Parathyroid adenoma (tissue), 2 donors: ENCODE data around the gene RNASE12.
"Not testable (repeated sequence)": the region's sequence is repeated elsewhere in the genome, so short reads cannot be mapped to it uniquely, and the experiment has no call there.

ENCODE experiments used
- H2AFZ ChIP-seq: fragments of 300-600 bp; sonication (generic); one replicate; pipeline ENCODE4 v1.7.0; 2017; ENCODE audit warnings: antibody characterized with exemption, mild to moderate bottlenecking
- H3K27ac ChIP-seq: fragments of 300-600 bp; sonication (generic); one replicate; pipeline ENCODE4 v1.7.0; 2017
- H3K27me3 ChIP-seq: fragments of 300-600 bp; sonication (generic); one replicate; pipeline ENCODE4 v1.7.0; 2017; ENCODE audit warnings: low read length; ENCODE audit not compliant: control insufficient read depth, insufficient read depth
- H3K36me3 ChIP-seq: fragments of 300-600 bp; sonication (generic); one replicate; pipeline ENCODE4 v1.7.0; 2017; ENCODE audit warnings: low read length; ENCODE audit not compliant: control insufficient read depth, insufficient read depth
- H3K4me1 ChIP-seq: fragments of 300-600 bp; sonication (generic); one replicate; pipeline ENCODE4 v1.7.0; 2017; ENCODE audit warnings: control low read depth
- H3K4me2 ChIP-seq: fragments of 300-600 bp; sonication (generic); one replicate; pipeline ENCODE4 v1.7.0; 2017; ENCODE audit warnings: low read length
- H3K4me3 ChIP-seq: fragments of 300-600 bp; sonication (generic); one replicate; pipeline ENCODE4 v1.7.0; 2017; ENCODE audit warnings: low read depth, low read length
- H3K79me2 ChIP-seq: fragments of 300-600 bp; sonication (generic); one replicate; pipeline ENCODE4 v1.7.0; 2017; ENCODE audit warnings: control low read depth
- H3K9ac ChIP-seq: fragments of 300-600 bp; sonication (generic); one replicate; pipeline ENCODE4 v1.7.0; 2017; ENCODE audit warnings: mild to moderate bottlenecking
- H3K9me3 ChIP-seq: fragments of 300-600 bp; sonication (generic); one replicate; pipeline ENCODE4 v1.7.0; 2017; ENCODE audit warnings: low read length; ENCODE audit not compliant: control insufficient read depth
- TF ChIP-seq, protein P1 (sequence below): fragments of 300-600 bp; sonication (generic); IDR thresholded peaks from one replicate; pipeline ENCODE4 v1.7.0; 2017; ENCODE audit warnings: antibody characterized with exemption, mild to moderate bottlenecking
- donor health status: primary hyperparathyroidism.

RNASE12 gene

DNA sequence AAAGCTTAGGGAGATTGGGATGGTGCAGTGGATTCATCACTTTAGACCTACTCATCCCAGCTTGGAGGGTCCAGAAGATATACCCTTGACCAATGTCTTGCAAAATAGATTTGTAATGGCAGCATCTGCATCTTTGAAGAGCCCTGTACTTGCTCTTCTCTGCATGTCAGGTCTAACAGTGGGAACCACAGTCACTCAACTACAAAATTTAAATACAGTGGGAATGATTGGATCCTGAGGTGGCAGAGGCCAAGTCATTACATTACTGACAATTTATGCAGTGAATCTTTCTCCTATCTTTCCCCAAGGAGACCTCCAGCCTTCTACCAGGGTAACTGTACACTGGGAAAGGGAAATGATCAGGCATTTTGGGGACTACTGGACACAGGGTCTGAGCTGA, 22.1 kb downstream of the RNASE12 start:
- no peak overlapping the region for H3K27ac ChIP-seq
- no peak overlapping the region for H3K9ac ChIP-seq
- no peaks in the 10 kb centered on the region for H3K27me3 ChIP-seq
- H3K4me1 ChIP-seq = no peaks in the 10 kb centered on the region
- no peaks in the 10 kb centered on the region for H3K36me3 ChIP-seq
- H2AFZ ChIP-seq = no peak overlapping the region
- TF ChIP-seq, protein P1, sequence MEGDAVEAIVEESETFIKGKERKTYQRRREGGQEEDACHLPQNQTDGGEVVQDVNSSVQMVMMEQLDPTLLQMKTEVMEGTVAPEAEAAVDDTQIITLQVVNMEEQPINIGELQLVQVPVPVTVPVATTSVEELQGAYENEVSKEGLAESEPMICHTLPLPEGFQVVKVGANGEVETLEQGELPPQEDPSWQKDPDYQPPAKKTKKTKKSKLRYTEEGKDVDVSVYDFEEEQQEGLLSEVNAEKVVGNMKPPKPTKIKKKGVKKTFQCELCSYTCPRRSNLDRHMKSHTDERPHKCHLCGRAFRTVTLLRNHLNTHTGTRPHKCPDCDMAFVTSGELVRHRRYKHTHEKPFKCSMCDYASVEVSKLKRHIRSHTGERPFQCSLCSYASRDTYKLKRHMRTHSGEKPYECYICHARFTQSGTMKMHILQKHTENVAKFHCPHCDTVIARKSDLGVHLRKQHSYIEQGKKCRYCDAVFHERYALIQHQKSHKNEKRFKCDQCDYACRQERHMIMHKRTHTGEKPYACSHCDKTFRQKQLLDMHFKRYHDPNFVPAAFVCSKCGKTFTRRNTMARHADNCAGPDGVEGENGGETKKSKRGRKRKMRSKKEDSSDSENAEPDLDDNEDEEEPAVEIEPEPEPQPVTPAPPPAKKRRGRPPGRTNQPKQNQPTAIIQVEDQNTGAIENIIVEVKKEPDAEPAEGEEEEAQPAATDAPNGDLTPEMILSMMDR = no peak
- H3K4me2 ChIP-seq = no peak overlapping the region
- H3K79me2 ChIP-seq = no peaks in the 10 kb centered on the region
- H3K4me3 ChIP-seq = no peak overlapping the region
- no peaks in the 10 kb centered on the region for H3K9me3 ChIP-seq

DNA sequence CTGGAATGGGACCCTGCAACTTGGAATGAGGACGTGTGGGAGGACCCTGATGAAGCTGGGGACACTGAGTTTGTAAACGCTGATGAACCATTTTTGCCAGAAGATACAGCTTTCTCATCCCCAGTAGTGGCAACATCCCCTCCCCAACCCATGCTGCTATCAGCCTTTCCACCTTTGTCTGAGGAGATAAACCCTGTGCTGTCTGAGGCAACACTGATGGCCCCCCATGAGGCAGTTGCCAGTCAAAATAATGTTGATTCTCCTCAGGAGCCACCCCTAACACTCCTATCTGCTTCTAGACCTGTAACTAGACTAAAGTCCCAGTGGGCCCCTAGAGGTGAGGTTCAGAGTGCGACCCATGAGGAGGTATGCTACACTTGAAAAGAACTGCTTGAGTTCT, 22.8 kb downstream of the RNASE12 start:
- Histone ChIP-seq H3K4me2 (no peak overlapping the region), H3K9ac (no peak overlapping the region), H3K4me1 (no peaks in the 10 kb centered on the region), H2AFZ (no peak overlapping the region), H3K79me2 (no peaks in the 10 kb centered on the region), H3K27me3 (no peaks in the 10 kb centered on the region), H3K9me3 (no peaks in the 10 kb centered on the region), H3K27ac (no peak overlapping the region), H3K36me3 (no peaks in the 10 kb centered on the region), H3K4me3 (no peak overlapping the region)
- TF ChIP-seq, protein P1 = no peak

DNA sequence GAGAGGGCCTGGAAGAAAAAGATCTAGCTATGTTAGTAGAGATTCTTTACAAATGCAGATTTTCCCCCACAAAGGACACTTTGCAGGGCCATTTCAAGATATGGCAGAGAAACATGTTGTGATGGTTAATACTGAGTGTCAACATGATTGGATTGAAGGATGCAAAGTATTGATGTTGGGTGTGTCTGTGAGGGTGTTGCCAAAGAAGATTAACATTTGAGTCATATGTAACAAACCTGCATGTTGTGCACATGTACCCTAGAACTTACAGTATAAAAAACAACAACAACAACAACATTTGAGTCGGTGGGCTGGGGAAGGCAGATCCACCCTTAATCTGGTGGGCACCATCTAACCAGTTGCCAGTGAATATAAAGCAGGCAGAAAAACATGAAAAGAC, 24.0 kb downstream of the RNASE12 start:
- H3K9ac ChIP-seq, H3K4me1 ChIP-seq, H2AFZ ChIP-seq, H3K79me2 ChIP-seq, H3K9me3 ChIP-seq, H3K27ac ChIP-seq, H3K4me3 ChIP-seq, H3K36me3 ChIP-seq, H3K4me2 ChIP-seq, H3K27me3 ChIP-seq: not testable (repeated sequence)

DNA sequence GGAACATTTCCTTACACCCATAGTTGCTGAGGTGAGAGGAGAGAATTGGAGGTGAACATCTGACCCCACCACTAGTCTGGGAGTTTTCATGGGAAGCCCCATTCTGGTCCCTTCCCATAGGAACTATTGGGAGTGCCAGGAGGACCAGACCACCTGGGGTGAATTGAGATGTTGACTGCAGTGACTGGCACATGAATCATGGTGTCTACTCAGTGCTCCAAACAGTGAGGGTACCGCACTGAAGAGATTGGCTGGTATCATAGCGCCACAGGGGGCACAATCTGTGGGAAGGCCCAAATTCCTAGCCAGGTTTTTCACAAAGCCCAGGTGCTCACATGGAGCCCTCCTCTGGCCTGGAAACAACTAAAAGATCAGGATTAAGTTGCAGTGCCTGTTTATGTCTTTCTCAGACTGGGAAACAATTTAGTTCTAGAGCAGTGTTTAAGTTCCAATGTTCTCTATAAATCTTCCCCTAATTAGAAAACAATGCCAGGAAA, 26.6 kb downstream of the RNASE12 start:
- no peaks in the 10 kb centered on the region for H3K9me3 ChIP-seq
- H3K27ac ChIP-seq = no peak overlapping the region
- no peak overlapping the region for H3K4me2 ChIP-seq

DNA sequence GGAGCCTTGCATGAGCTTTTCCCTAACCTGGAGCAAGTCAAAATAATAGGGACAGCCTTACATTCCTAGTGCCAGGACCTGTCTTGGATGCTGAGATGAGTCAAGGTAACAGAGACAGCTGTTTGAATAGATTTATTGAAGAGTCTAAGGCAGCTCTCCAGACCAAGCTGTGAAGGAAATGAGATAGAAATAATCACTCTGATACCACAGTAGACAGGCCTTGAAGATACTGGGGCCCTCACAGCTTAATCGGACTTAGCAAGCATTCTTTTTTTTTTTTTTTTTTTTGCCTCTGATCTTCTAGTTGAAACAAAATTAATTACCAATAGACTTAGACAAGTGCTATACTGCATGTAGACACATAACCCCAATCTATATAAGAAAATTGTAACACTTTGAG, 27.2 kb downstream of the RNASE12 start:
- Histone ChIP-seq H3K27ac (no peak overlapping the region), H3K9ac (no peak overlapping the region), H3K4me1 (peaks cover 2% of the 10 kb centered on the region), H3K36me3 (no peaks in the 10 kb centered on the region), H3K4me3 (no peak overlapping the region), H3K4me2 (no peak overlapping the region), H3K9me3 (no peaks in the 10 kb centered on the region), H2AFZ (no peak overlapping the region), H3K79me2 (no peaks in the 10 kb centered on the region), H3K27me3 (no peaks in the 10 kb centered on the region)
- TF ChIP-seq, protein P1 = no peak

More for the DNA sequence above, 26.6 kb downstream of the RNASE12 start:
- Histone ChIP-seq H3K79me2 (no peaks in the 10 kb centered on the region), H3K9ac (no peak overlapping the region), H3K36me3 (no peaks in the 10 kb centered on the region), H3K27me3 (no peaks in the 10 kb centered on the region), H3K4me1 (no peaks in the 10 kb centered on the region), H3K4me3 (no peak overlapping the region), H2AFZ (no peak overlapping the region)
- TF ChIP-seq, protein P1 = no peak
